Stimulated activated CD4-positive, alpha-beta T cell treated with anti-CD3 and anti-CD28 coated beads, Interleukin-4, amount 100 ng/mL, for 24 hours (primary cell): ENCODE data around the gene SLC12A8.
"Not testable (repeated sequence)": the region's sequence is repeated elsewhere in the genome, so short reads cannot be mapped to it uniquely, and the experiment has no call there.

Experiments used
- DNase-seq: peaks from one replicate; pipeline ENCODE4 v3.0.0-alpha.2; 2020

Gene SLC12A8

GRCh38 chr3:125108833-125109535 lies 103.6 kb downstream of the SLC12A8 start:
- no peak for DNase-seq

GRCh38 chr3:125107861-125108567 lies 104.5 kb downstream of the SLC12A8 start:
- no peak for DNase-seq

- no peak for DNase-seq
Measured at GRCh38 chr3:125107363-125107762, 105.2 kb downstream of the SLC12A8 start.

- DNase-seq = no peak
Measured at GRCh38 chr3:125105116-125105515, 107.4 kb downstream of the SLC12A8 start.

GRCh38 chr3:125104639-125105038 lies 107.9 kb downstream of the SLC12A8 start:
- no peak for DNase-seq

GRCh38 chr3:125103406-125103805 lies 109.1 kb downstream of the SLC12A8 start:
- DNase-seq = no peak

GRCh38 chr3:125102470-125102869 lies 110.1 kb downstream of the SLC12A8 start:
- DNase-seq = no peak

- no peak for DNase-seq
Measured at GRCh38 chr3:125098611-125099291, 113.8 kb downstream of the SLC12A8 start.

- DNase-seq = no peak
Measured at GRCh38 chr3:125090649-125091048, 121.9 kb downstream of the SLC12A8 start.

- DNase-seq = no peak
Measured at GRCh38 chr3:125087768-125088391, 124.7 kb downstream of the SLC12A8 start.

GRCh38 chr3:125085166-125085565 lies 127.4 kb downstream of the SLC12A8 start:
- DNase-seq = no peak

GRCh38 chr3:125083776-125084175 lies 128.8 kb downstream of the SLC12A8 start:
- no peak for DNase-seq

- not testable (repeated sequence) for DNase-seq
Measured at GRCh38 chr3:125082339-125082738, 130.2 kb downstream of the SLC12A8 start.

GRCh38 chr3:125080077-125080476 lies 132.5 kb downstream of the SLC12A8 start:
- DNase-seq = no peak

GRCh38 chr3:125079675-125080045 lies 132.9 kb downstream of the SLC12A8 start:
- DNase-seq = no peak

GRCh38 chr3:125078951-125079674 lies 133.4 kb downstream of the SLC12A8 start:
- no peak for DNase-seq

GRCh38 chr3:125077864-125078263 lies 134.7 kb downstream of the SLC12A8 start:
- no peak for DNase-seq

- DNase-seq = no peak
Measured at GRCh38 chr3:125076464-125076863, 136.1 kb downstream of the SLC12A8 start.

GRCh38 chr3:125075738-125076137 lies 136.8 kb downstream of the SLC12A8 start:
- DNase-seq = no peak

GRCh38 chr3:125073390-125073905 lies 139.1 kb downstream of the SLC12A8 start:
- no peak for DNase-seq

GRCh38 chr3:125072749-125073389 lies 139.7 kb downstream of the SLC12A8 start:
- DNase-seq = no peak

GRCh38 chr3:125072301-125072700 lies 140.2 kb downstream of the SLC12A8 start:
- DNase-seq = no peak
